Activated B cell treated with CpG ODN at 0.5 μM for 24 hours (primary cell): ENCODE data around the gene PLXNA4. TPM values are rescaled to one million over a fixed set of nuclear protein-coding genes. Genes with fewer than 3 reads are reported as not detected.

Source experiments
- ATAC-seq: fragments of 200-7000 bp; cut with Tn5 transposase; one replicate; pipeline ENCODE4 v1.10.0; 2021; ENCODE audit warnings: low read depth, mild to moderate bottlenecking, moderate library complexity
- CTCF ChIA-PET: fragments of 350-600 bp; sonication (Branson Sonifier 250); formaldehyde crosslinking; loops from one replicate; lab custom pipeline; 2021; ENCODE audit warnings: antibody characterized with exemption; lab: Charles Lee
- POLR2A ChIA-PET: fragments of 350-600 bp; sonication (Branson Sonifier 250); formaldehyde crosslinking; loops from one replicate; lab custom pipeline; 2021; ENCODE audit warnings: antibody characterized with exemption; lab: Charles Lee
- DNase-seq: peaks from one replicate; pipeline ENCODE4 v3.0.0; 2022
- H3K27ac Mint-ChIP-seq: one replicate; pipeline ENCODE4 v1.8.0; 2020; ENCODE audit warnings: mixed read lengths
- H3K27me3 Mint-ChIP-seq: one replicate; pipeline ENCODE4 v1.8.0; 2021; ENCODE audit warnings: mixed read lengths
- H3K36me3 Mint-ChIP-seq: one replicate; pipeline ENCODE4 v1.8.0; 2021; ENCODE audit warnings: low read depth, mixed read lengths
- H3K4me1 Mint-ChIP-seq: one replicate; pipeline ENCODE4 v1.8.0; 2021; ENCODE audit warnings: mixed read lengths
- H3K4me3 Mint-ChIP-seq: one replicate; pipeline ENCODE4 v1.8.0; 2020; ENCODE audit warnings: mild to moderate bottlenecking, mixed read lengths
- H3K9me3 Mint-ChIP-seq: one replicate; pipeline ENCODE4 v1.8.0; 2020; ENCODE audit warnings: mixed read lengths
- CTCF ChIP-seq: fragments of 200-600 bp; IDR thresholded peaks from one replicate; pipeline ENCODE4 v1.8.0; 2022; ENCODE audit warnings: antibody characterized with exemption, mild to moderate bottlenecking
- intact Hi-C: fragments of 100-400 bp; cut with micrococcal nuclease; formaldehyde crosslinking; loops from one replicate; pipeline ENCODE4 v1.15.1; 2024
- total RNA-seq: library from RNA; stranded (reverse); gene quantifications from 2 replicates; pipeline ENCODE4 v1.2.3, GENCODE V29; 2022

Gene PLXNA4
- total RNA-seq, 1 donor from 2014 or later = not detected

GRCh38 chr7:132466367-132466766 lies 109.9 kb downstream of the PLXNA4 start:
- ATAC-seq = no peak
- Mint-ChIP-seq H3K36me3 (no peaks in the 10 kb centered on the region), H3K27me3 (no peaks in the 10 kb centered on the region), H3K4me3 (no peak overlapping the region), H3K9me3 (no peaks in the 10 kb centered on the region), H3K4me1 (no peaks in the 10 kb centered on the region), H3K27ac (no peak overlapping the region)
- intact Hi-C loops = no loop called here
- ChIA-PET POLR2A (no interaction called here), CTCF (no interaction called here)
- no peak for TF ChIP-seq CTCF
- no peak for DNase-seq

- ATAC-seq (no peak), DNase-seq (no peak)
- TF ChIP-seq CTCF = no peak
- no peak overlapping the region for H3K27ac Mint-ChIP-seq
- no peak overlapping the region for H3K4me3 Mint-ChIP-seq
- no peaks in the 10 kb centered on the region for H3K4me1 Mint-ChIP-seq
- POLR2A ChIA-PET = no interaction called here
- intact Hi-C loops = no loop called here
- CTCF ChIA-PET = no interaction called here
- H3K27me3 Mint-ChIP-seq = no peaks in the 10 kb centered on the region
- H3K36me3 Mint-ChIP-seq = no peaks in the 10 kb centered on the region
- no peaks in the 10 kb centered on the region for H3K9me3 Mint-ChIP-seq
Observed at GRCh38 chr7:132465516-132465915, 110.8 kb downstream of the PLXNA4 start.

- H3K27ac Mint-ChIP-seq = no peak overlapping the region
- H3K4me1 Mint-ChIP-seq = no peaks in the 10 kb centered on the region
- no peaks in the 10 kb centered on the region for H3K36me3 Mint-ChIP-seq
- ATAC-seq (no peak), DNase-seq (no peak)
- POLR2A ChIA-PET = no interaction called here
- no peak for TF ChIP-seq CTCF
- intact Hi-C loops = no loop called here
- H3K4me3 Mint-ChIP-seq = no peak overlapping the region
- H3K27me3 Mint-ChIP-seq = no peaks in the 10 kb centered on the region
- no peaks in the 10 kb centered on the region for H3K9me3 Mint-ChIP-seq
- CTCF ChIA-PET = no interaction called here
Observed at GRCh38 chr7:132464740-132465139, 111.5 kb downstream of the PLXNA4 start.

GRCh38 chr7:132463922-132464321 lies 112.3 kb downstream of the PLXNA4 start:
- Mint-ChIP-seq H3K36me3 (no peaks in the 10 kb centered on the region), H3K9me3 (no peaks in the 10 kb centered on the region), H3K4me3 (no peak overlapping the region), H3K27me3 (peaks cover 4% of the 10 kb centered on the region), H3K4me1 (no peaks in the 10 kb centered on the region), H3K27ac (no peak overlapping the region)
- CTCF ChIA-PET = no interaction called here
- no peak for TF ChIP-seq CTCF
- DNase-seq (no peak), ATAC-seq (no peak)
- intact Hi-C loops = no loop called here
- POLR2A ChIA-PET = no interaction called here

- intact Hi-C loops = no loop called here
- H3K27me3 Mint-ChIP-seq = peaks cover 4% of the 10 kb centered on the region
- CTCF ChIA-PET = no interaction called here
- no peaks in the 10 kb centered on the region for H3K9me3 Mint-ChIP-seq
- POLR2A ChIA-PET = no interaction called here
- H3K36me3 Mint-ChIP-seq = no peaks in the 10 kb centered on the region
- no peak overlapping the region for H3K27ac Mint-ChIP-seq
- no peak for ATAC-seq
- H3K4me1 Mint-ChIP-seq = no peaks in the 10 kb centered on the region
- no peak for DNase-seq
- no peak overlapping the region for H3K4me3 Mint-ChIP-seq
- no peak for TF ChIP-seq CTCF
Observed at GRCh38 chr7:132462478-132462877, 113.8 kb downstream of the PLXNA4 start.
